ENCODE results near the gene TRIO. TPM values are rescaled to one million over a fixed set of nuclear protein-coding genes. Genes with fewer than 3 reads are reported as not detected.

Gene TRIO
- total RNA-seq, 1 experiment from 2014 or later = 88.8 TPM

DNA sequence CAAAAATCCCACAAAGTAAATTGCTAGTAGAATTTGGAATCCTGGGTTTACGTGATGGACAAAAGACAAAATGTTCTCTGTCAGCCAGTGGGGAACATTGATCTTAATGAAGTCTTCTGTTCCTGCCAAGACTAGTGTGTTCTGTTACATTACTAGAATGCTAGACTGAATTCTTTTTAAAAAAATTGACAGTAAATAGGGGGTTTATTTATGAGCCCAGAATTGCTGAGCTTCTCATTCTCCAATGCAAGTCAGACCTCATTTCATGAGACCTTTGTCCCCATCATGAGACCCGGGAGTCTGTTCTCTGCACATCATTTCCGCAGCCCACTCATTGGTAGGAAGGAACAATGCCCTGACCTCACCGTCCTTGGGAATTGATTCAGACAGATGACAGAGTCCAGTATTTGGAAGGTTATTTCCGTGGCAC, 264.6 kb downstream of the TRIO start (continued):
- TF ChIP-seq, protein P1, sequence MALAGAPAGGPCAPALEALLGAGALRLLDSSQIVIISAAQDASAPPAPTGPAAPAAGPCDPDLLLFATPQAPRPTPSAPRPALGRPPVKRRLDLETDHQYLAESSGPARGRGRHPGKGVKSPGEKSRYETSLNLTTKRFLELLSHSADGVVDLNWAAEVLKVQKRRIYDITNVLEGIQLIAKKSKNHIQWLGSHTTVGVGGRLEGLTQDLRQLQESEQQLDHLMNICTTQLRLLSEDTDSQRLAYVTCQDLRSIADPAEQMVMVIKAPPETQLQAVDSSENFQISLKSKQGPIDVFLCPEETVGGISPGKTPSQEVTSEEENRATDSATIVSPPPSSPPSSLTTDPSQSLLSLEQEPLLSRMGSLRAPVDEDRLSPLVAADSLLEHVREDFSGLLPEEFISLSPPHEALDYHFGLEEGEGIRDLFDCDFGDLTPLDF (CRISPR knock-in tag; IDR thresholded peaks at IDR 0.05) = no peak
- TF ChIP-seq MYBL2 (CRISPR knock-in tag; IDR thresholded peaks at IDR 0.05) (no peak), JUN (CRISPR knock-in tag; IDR thresholded peaks at IDR 0.05) (no peak)

DNA sequence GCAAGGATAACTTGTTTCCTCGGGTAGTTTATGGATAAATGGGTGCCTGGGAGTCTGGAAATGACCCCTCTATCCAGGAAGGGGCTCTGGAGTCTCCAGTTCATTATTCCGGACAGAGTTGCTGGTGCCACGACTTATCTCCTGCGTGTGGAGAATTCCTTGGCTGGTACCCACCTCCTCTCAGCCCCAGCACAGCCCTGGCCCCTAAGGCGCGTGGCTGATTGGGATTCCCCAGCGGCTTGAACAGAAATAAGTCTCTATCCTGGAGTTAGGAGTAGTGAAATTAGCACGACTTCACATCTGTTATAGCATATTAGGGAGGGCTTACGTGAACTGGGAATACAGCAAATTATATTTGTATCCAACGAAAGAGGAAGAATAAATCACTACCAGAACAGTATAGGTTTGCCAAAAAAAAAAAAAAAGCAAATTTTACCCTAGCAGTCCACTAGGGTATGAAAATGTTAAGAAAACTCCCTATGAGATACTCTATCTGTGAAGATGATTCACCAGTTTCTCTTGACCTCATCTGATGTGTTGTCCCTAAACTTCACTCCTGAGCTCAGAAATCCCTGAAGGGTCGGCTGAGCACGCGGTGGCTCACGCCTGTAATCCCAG, 265.9 kb downstream of the TRIO start:
- Mint-ChIP-seq H3K4me3 (no peak overlapping the region), H3K27ac (no peak overlapping the region), H3K4me1 (peaks cover 12% of the 10 kb centered on the region), H3K36me3 (peaks cover 35% of the 10 kb centered on the region), H3K27me3 (ENCODE audit: low read depth) (no peaks in the 10 kb centered on the region), H3K9me3 (no peaks in the 10 kb centered on the region)
- CTCF ChIA-PET = interaction anchor here (0.7 to 0.9 kb wide), 2 partner anchors 96 to 438 kb away, joined by 3 read pairs; no protein-coding TSS in a partner anchor
- DNase-seq (ENCODE audit: low spot score) = no peak
- POLR2A ChIA-PET = no interaction called here
- TF ChIP-seq SMAD4 (CRISPR knock-in tag; IDR thresholded peaks at IDR 0.05) (no peak), CBFB (CRISPR knock-in tag; IDR thresholded peaks at IDR 0.05; ENCODE audit: low read depth) (no peak), ZNF423 (CRISPR knock-in tag; IDR thresholded peaks at IDR 0.05) (no peak), HMGA2 (CRISPR knock-in tag; IDR thresholded peaks at IDR 0.05) (no peak), TEAD1 (CRISPR knock-in tag; IDR thresholded peaks at IDR 0.05) (no peak), CREM (CRISPR knock-in tag; IDR thresholded peaks at IDR 0.05) (no peak), ZBTB21 (CRISPR knock-in tag; IDR thresholded peaks at IDR 0.05; ENCODE audit: borderline replicate concordance) (no peak), MXD4 (CRISPR knock-in tag; IDR thresholded peaks at IDR 0.05; ENCODE audit: borderline replicate concordance) (no peak), GABPB1 (CRISPR knock-in tag; IDR thresholded peaks at IDR 0.05) (no peak), ZNF425 (CRISPR knock-in tag; conservative IDR thresholded peaks at IDR 0.05) (no peak), NR2C2 (CRISPR knock-in tag; IDR thresholded peaks at IDR 0.05) (no peak)
- TF ChIP-seq, protein P2, sequence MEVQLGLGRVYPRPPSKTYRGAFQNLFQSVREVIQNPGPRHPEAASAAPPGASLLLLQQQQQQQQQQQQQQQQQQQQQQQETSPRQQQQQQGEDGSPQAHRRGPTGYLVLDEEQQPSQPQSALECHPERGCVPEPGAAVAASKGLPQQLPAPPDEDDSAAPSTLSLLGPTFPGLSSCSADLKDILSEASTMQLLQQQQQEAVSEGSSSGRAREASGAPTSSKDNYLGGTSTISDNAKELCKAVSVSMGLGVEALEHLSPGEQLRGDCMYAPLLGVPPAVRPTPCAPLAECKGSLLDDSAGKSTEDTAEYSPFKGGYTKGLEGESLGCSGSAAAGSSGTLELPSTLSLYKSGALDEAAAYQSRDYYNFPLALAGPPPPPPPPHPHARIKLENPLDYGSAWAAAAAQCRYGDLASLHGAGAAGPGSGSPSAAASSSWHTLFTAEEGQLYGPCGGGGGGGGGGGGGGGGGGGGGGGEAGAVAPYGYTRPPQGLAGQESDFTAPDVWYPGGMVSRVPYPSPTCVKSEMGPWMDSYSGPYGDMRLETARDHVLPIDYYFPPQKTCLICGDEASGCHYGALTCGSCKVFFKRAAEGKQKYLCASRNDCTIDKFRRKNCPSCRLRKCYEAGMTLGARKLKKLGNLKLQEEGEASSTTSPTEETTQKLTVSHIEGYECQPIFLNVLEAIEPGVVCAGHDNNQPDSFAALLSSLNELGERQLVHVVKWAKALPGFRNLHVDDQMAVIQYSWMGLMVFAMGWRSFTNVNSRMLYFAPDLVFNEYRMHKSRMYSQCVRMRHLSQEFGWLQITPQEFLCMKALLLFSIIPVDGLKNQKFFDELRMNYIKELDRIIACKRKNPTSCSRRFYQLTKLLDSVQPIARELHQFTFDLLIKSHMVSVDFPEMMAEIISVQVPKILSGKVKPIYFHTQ (CRISPR knock-in tag; IDR thresholded peaks at IDR 0.05) = no peak
- TF ChIP-seq, protein P3, sequence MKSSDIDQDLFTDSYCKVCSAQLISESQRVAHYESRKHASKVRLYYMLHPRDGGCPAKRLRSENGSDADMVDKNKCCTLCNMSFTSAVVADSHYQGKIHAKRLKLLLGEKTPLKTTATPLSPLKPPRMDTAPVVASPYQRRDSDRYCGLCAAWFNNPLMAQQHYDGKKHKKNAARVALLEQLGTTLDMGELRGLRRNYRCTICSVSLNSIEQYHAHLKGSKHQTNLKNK (CRISPR knock-in tag; IDR thresholded peaks at IDR 0.05) = no peak
- no peak for ATAC-seq

- H3K27me3 Mint-ChIP-seq (ENCODE audit: low read depth) = no peaks in the 10 kb centered on the region
- CTCF ChIA-PET = no interaction called here
- H3K4me3 Mint-ChIP-seq = no peak overlapping the region
- H3K27ac Mint-ChIP-seq = peak overlapping the region; percentile 4; the same call in 1 of the 2 replicates
- POLR2A ChIA-PET = no interaction called here
- no peaks in the 10 kb centered on the region for H3K9me3 Mint-ChIP-seq
- H3K4me1 Mint-ChIP-seq = peaks cover 18% of the 10 kb centered on the region
- ATAC-seq (no peak), DNase-seq (ENCODE audit: low spot score) (no peak)
- H3K36me3 Mint-ChIP-seq = peaks cover 37% of the 10 kb centered on the region
- TF ChIP-seq PRRX2 (CRISPR knock-in tag; IDR thresholded peaks at IDR 0.05) (no peak), ZNF532 (CRISPR knock-in tag; IDR thresholded peaks at IDR 0.05; ENCODE audit: borderline replicate concordance) (no peak), ZNF232 (CRISPR knock-in tag; IDR thresholded peaks at IDR 0.05) (no peak), ZNF317 (CRISPR knock-in tag; IDR thresholded peaks at IDR 0.05; ENCODE audit: borderline replicate concordance, low read depth) (no peak), FOXP1 (CRISPR knock-in tag; IDR thresholded peaks at IDR 0.05; ENCODE audit: borderline replicate concordance) (no peak)
- TF ChIP-seq, protein P1 (CRISPR knock-in tag; IDR thresholded peaks at IDR 0.05) = no peak
- TF ChIP-seq, protein P4, sequence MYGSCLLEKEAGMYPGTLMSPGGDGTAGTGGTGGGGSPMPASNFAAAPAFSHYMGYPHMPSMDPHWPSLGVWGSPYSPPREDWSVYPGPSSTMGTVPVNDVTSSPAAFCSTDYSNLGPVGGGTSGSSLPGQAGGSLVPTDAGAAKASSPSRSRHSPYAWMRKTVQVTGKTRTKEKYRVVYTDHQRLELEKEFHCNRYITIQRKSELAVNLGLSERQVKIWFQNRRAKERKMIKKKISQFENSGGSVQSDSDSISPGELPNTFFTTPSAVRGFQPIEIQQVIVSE (CRISPR knock-in tag; IDR thresholded peaks at IDR 0.05; ENCODE audit: borderline replicate concordance) = no peak
These were observed 266.9 kb downstream of the TRIO start for GRCh38 chr5:14410068-14410393.
